PC-9 (cell line): Measurements from ENCODE around the gene BCL2L15. TPM values are rescaled to one million over a fixed set of nuclear protein-coding genes. Genes with fewer than 3 reads are reported as not detected.

Experiments used
- Bru-seq: library from RNA; stranded (reverse); fragments of 400-500 nt; gene quantifications from one replicate; lab custom pipeline; 2021; lab: Mats Ljungman, UMichigan
- BruChase-seq, 2 experiments: library from RNA; stranded (reverse); fragments of 400-500 nt; gene quantifications; one replicate each; lab custom pipeline; 2021; lab: Mats Ljungman, UMichigan
- BruUV-seq: library from RNA; stranded (reverse); fragments of 400-500 nt; replicated peaks from 2 replicates; lab custom pipeline; 2021; lab: Mats Ljungman, UMichigan
- CTCF ChIA-PET: fragments of 300-600 bp; sonication (Branson Sonifier 250); formaldehyde crosslinking; loops from one replicate; lab custom pipeline; 2022; ENCODE audit warnings: antibody characterized with exemption; lab: Charles Lee
- POLR2A ChIA-PET: fragments of 300-600 bp; sonication (Branson Sonifier 250); formaldehyde crosslinking; loops from one replicate; lab custom pipeline; 2022; ENCODE audit warnings: antibody characterized with exemption; ENCODE audit not compliant: unreplicated experiment; lab: Charles Lee
- DNase-seq, 2 experiments: peaks; one replicate each; pipeline versions ENCODE4 v3.0.0 to v3.0.0-alpha.2; 2015 to 2022; ENCODE audit warnings: mixed read lengths in 1 of 2
- H2AFZ ChIP-seq: fragments of 200-600 bp; sonication (generic); 2 replicates; pipeline ENCODE4 v1.8.1; 2017; ENCODE audit warnings: antibody characterized with exemption
- H3F3A ChIP-seq: fragments of 200-600 bp; sonication (generic); 2 replicates; pipeline ENCODE4 v1.8.1; 2017; ENCODE audit warnings: antibody characterized with exemption, mild to moderate bottlenecking, low read depth; ENCODE audit not compliant: insufficient read depth
- H3K27ac ChIP-seq: fragments of 200-600 bp; sonication (generic); 2 replicates; pipeline ENCODE4 v1.6.1; 2016; ENCODE audit warnings: mixed run types
- H3K27me3 ChIP-seq: fragments of 200-600 bp; sonication (generic); 2 replicates; pipeline ENCODE4 v1.6.1; 2016; ENCODE audit warnings: low read depth, mixed run types; ENCODE audit not compliant: insufficient read depth
- H3K36me3 ChIP-seq: fragments of 200-600 bp; sonication (generic); 2 replicates; pipeline ENCODE4 v1.6.1; 2016; ENCODE audit warnings: low read depth, mixed run types
- H3K4me1 ChIP-seq: fragments of 200-600 bp; sonication (generic); replicated peaks from 2 replicates; pipeline ENCODE4 v1.6.1; 2016; ENCODE audit warnings: mixed run types; ENCODE audit not compliant: insufficient read depth
- H3K4me2 ChIP-seq: fragments of 200-600 bp; sonication (generic); 2 replicates; pipeline ENCODE4 v1.6.1; 2017; ENCODE audit warnings: mixed run types
- H3K4me3 ChIP-seq: fragments of 200-600 bp; sonication (generic); 2 replicates; pipeline ENCODE4 v1.6.1; 2016; ENCODE audit warnings: mixed run types
- H3K79me2 ChIP-seq: fragments of 200-600 bp; sonication (generic); 2 replicates; pipeline ENCODE4 v1.6.1; 2017; ENCODE audit warnings: low read depth, mixed run types
- H3K9me2 ChIP-seq: fragments of 200-600 bp; sonication (generic); 2 replicates; pipeline ENCODE4 v1.8.1; 2017; ENCODE audit warnings: mild to moderate bottlenecking; ENCODE audit not compliant: insufficient read depth
- H3K9me3 ChIP-seq: fragments of 200-600 bp; sonication (generic); 2 replicates; pipeline ENCODE4 v1.8.1; 2016; ENCODE audit warnings: low read depth; ENCODE audit not compliant: insufficient read depth
- H4K20me1 ChIP-seq: fragments of 200-600 bp; sonication (generic); 2 replicates; pipeline ENCODE4 v1.8.1; 2017; ENCODE audit not compliant: insufficient read depth
- EZH2 ChIP-seq: fragments of 200-600 bp; sonication (generic); IDR thresholded peaks from 2 replicates; pipeline ENCODE4 v1.8.0; 2017; ENCODE audit warnings: antibody characterized with exemption, low read depth
- intact Hi-C: fragments of 100-400 bp; cut with micrococcal nuclease; formaldehyde crosslinking; loops from one replicate; pipeline ENCODE4 v1.10.0; 2022; ENCODE audit not compliant: unreplicated experiment
- long read RNA-seq: library from polyadenylated mRNA; stranded (forward); transcript quantifications from one replicate; pipeline ENCODE4 v2.0.0, GENCODE V29; 2022
- total RNA-seq: library from RNA; stranded (reverse); gene quantifications from 2 replicates; pipeline ENCODE4 v1.2.3, GENCODE V29; 2021
- TF ChIP-seq, protein P1 (sequence below): fragments of 200-600 bp; sonication (generic); conservative IDR thresholded peaks from 2 replicates; pipeline ENCODE4 v1.6.1; 2017; ENCODE audit warnings: mixed run types, antibody characterized with exemption, mild to moderate bottlenecking, moderate library complexity

The BCL2L15 gene
- total RNA-seq (0.15 TPM in 1 of 2 replicates, not detected in the other), Bru-seq, nascent RNA (percentile 36 among the genes with signal in this experiment), BruChase-seq, experiment 1, labeled RNA remaining after a 2-hour chase (percentile 35 among the genes with signal in this experiment), BruChase-seq, experiment 2, labeled RNA remaining after a 6-hour chase (percentile 24 among the genes with signal in this experiment)
- long read RNA-seq = 0 reads

GRCh38 chr1:113887402-113888175, at the start of gene BCL2L15:
Gene BCL2L15, minus strand, starts transcription at chr1:113887581. Its CDS starts 206 bp downstream, at chr1:113887375.
- TF ChIP-seq, protein P1, sequence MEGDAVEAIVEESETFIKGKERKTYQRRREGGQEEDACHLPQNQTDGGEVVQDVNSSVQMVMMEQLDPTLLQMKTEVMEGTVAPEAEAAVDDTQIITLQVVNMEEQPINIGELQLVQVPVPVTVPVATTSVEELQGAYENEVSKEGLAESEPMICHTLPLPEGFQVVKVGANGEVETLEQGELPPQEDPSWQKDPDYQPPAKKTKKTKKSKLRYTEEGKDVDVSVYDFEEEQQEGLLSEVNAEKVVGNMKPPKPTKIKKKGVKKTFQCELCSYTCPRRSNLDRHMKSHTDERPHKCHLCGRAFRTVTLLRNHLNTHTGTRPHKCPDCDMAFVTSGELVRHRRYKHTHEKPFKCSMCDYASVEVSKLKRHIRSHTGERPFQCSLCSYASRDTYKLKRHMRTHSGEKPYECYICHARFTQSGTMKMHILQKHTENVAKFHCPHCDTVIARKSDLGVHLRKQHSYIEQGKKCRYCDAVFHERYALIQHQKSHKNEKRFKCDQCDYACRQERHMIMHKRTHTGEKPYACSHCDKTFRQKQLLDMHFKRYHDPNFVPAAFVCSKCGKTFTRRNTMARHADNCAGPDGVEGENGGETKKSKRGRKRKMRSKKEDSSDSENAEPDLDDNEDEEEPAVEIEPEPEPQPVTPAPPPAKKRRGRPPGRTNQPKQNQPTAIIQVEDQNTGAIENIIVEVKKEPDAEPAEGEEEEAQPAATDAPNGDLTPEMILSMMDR = no peak
- TF ChIP-seq EZH2 = no peak
- Histone ChIP-seq H3K4me3 (no peak within 1 kb of the TSS), H3K27ac (no peak within 1 kb of the TSS), H3K9me3 (no peaks in the 10 kb centered on the region), H3K27me3 (no peaks in the 10 kb centered on the region), H3K4me2 (no peak within 1 kb of the TSS), H2AFZ (0 out of 2 replicates have a peak within 1 kb of the TSS, but pooled peaks have one; percentile 1), H3K36me3 (no peaks in the 10 kb centered on the region), H3K79me2 (no peaks in the 10 kb centered on the region), H3K9me2 (no peaks in the 10 kb centered on the region), H3F3A (no peaks in the 10 kb centered on the region), H4K20me1 (no peaks in the 10 kb centered on the region), H3K4me1 (no peaks in the 10 kb centered on the region)
- intact Hi-C loops = no loop called here
- BruUV-seq = no TSS peak
- ChIA-PET POLR2A (no interaction called here), CTCF (no interaction called here)
- peak in 1 of 2 experiments; percentile 62 for DNase-seq

DNA sequence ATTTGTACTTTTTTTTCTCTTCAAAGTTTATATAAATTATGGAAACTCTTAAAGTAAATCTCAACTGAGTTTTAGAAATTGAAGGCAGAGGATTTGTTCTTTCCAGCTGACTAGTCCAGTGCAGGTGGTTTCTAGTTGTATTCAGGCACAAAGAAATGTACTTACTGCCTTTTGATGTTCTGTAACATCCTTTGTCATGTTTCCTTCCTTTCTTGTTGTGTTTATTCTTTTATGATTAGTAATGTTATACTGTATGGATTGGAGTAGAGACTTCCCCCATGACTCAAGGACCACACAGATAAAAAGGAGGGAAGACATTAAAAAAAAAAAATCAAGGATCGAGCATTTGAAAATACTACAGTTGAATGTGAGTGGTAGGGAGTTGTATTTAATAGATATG, 49.8 kb upstream of the BCL2L15 start:
- POLR2A ChIA-PET = interaction anchor here (0.6 kb wide), 1 partner anchor 11 kb away, joined by 16 read pairs; no protein-coding TSS in a partner anchor
- intact Hi-C loops = no loop called here
- Histone ChIP-seq H3K27me3 (no peaks in the 10 kb centered on the region), H3K79me2 (peaks cover 79% of the 10 kb centered on the region), H3K27ac (no peak overlapping the region), H3K4me3 (no peak overlapping the region), H2AFZ (no peak overlapping the region), H3K4me2 (no peak overlapping the region), H3K4me1 (peaks cover 6% of the 10 kb centered on the region), H3K9me2 (no peaks in the 10 kb centered on the region), H4K20me1 (peaks cover 27% of the 10 kb centered on the region), H3F3A (peaks cover under 1% of the 10 kb centered on the region), H3K36me3 (peaks cover 22% of the 10 kb centered on the region), H3K9me3 (no peaks in the 10 kb centered on the region)
- no TSS peak for BruUV-seq
- TF ChIP-seq, protein P1 = no peak
- no peak for TF ChIP-seq EZH2
- CTCF ChIA-PET = no interaction called here
- DNase-seq = no peak

DNA sequence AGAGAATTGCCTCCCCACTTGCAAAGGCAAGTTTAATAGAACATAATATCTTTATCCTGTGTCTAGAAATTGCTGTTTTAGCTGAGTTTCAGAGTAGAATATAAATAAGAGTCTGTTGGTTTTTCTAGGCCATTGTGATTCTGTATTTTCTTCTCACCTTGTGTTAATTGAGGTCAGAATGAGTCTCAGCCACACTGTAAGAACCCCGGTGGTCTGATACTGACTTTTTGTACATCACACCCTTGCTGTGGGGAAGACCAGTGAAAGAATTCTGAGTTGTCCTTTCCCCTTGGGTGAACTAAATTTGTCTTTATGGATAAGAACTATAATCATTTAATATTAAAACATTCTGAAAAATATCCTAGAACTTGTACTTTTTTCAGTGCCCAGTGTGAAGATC, 48.6 kb upstream of the BCL2L15 start:
- Histone ChIP-seq H3K27ac (no peak overlapping the region), H2AFZ (no peak overlapping the region), H3K9me2 (no peaks in the 10 kb centered on the region), H3K4me1 (peaks cover 18% of the 10 kb centered on the region), H4K20me1 (peaks cover 39% of the 10 kb centered on the region), H3K4me2 (no peak overlapping the region), H3K79me2 (peaks cover 90% of the 10 kb centered on the region), H3K27me3 (no peaks in the 10 kb centered on the region), H3K36me3 (peaks cover 17% of the 10 kb centered on the region), H3K4me3 (no peak overlapping the region), H3K9me3 (no peaks in the 10 kb centered on the region), H3F3A (peaks cover 12% of the 10 kb centered on the region)
- intact Hi-C loops = no loop called here
- CTCF ChIA-PET = no interaction called here
- no TSS peak for BruUV-seq
- no peak for DNase-seq
- POLR2A ChIA-PET = no interaction called here
- TF ChIP-seq, protein P1 = no peak
- no peak for TF ChIP-seq EZH2
